Endothelial cell of umbilical vein (primary cell): Measurements from ENCODE around the gene RAB18. TPM values are rescaled to one million over a fixed set of nuclear protein-coding genes. Genes with fewer than 3 reads are reported as not detected.
A peak's percentile ranks its signal among the peaks of the same experiment; 100 is the strongest.
"Not testable (repeated sequence)": the region's sequence is repeated elsewhere in the genome, so short reads cannot be mapped to it uniquely, and the experiment has no call there.

ENCODE experiments used
- BruUV-seq: library from RNA; stranded (reverse); fragments of 400-500 nt; replicated peaks from 2 replicates; lab custom pipeline; 2021; lab: Mats Ljungman, UMichigan
- CTCF ChIA-PET: fragments of 300-600, 350-600 bp; sonication (Branson Sonifier 250); formaldehyde crosslinking; loops from one replicate; lab custom pipeline; 2021; ENCODE audit warnings: antibody characterized with exemption, inconsistent platforms; lab: Charles Lee
- POLR2A ChIA-PET: fragments of 300-600, 350-600 bp; sonication (Branson Sonifier 250); formaldehyde crosslinking; loops from one replicate; lab custom pipeline; 2021; ENCODE audit warnings: antibody characterized with exemption, inconsistent platforms; lab: Charles Lee
- DNase-seq: peaks from one replicate; pipeline ENCODE4 v3.0.0-alpha.2; 2011; ENCODE audit warnings: low read depth, low spot score
- FAIRE-seq: peaks from 2 replicates; lab custom pipeline; 2011; peaks lifted over from hg19 to GRCh38; lab: Jason Lieb, UNC
- H2AFZ ChIP-seq: 2 replicates; pipeline ENCODE4 v1.6.0; 2012; ENCODE audit warnings: low read depth, low read length, control low read depth, inconsistent platforms
- H3K27ac ChIP-seq: 2 replicates; pipeline ENCODE4 v1.5.1; 2011; ENCODE audit warnings: low read depth, mild to moderate bottlenecking, control low read depth, low read length, moderate library complexity; ENCODE audit not compliant: insufficient read depth
- H3K27me3 ChIP-seq, 2 experiments: 2 replicates each; pipeline versions ENCODE4 v1.6.0 to v1.6.1; 2011; ENCODE audit warnings: low read length in 2 of 2, mixed read lengths in 1 of 2; ENCODE audit not compliant: control insufficient read depth in 2 of 2, insufficient read depth in 2 of 2
- H3K36me3 ChIP-seq, 2 experiments: 2 replicates in 1 of 2; 3 replicates in 1 of 2; pipeline ENCODE4 v1.5.1; 2011; ENCODE audit warnings: low read length in 2 of 2, mild to moderate bottlenecking in 1 of 2, moderate library complexity in 1 of 2; ENCODE audit not compliant: control insufficient read depth in 2 of 2, insufficient read depth in 2 of 2; ENCODE audit errors: extremely low read depth in 1 of 2
- H3K4me1 ChIP-seq: 3 replicates; pipeline ENCODE4 v1.5.1; 2011; ENCODE audit warnings: mild to moderate bottlenecking, low read length; ENCODE audit not compliant: control insufficient read depth, insufficient read depth; ENCODE audit errors: extremely low read depth
- H3K4me2 ChIP-seq: 2 replicates; pipeline ENCODE4 v1.6.1; 2011; ENCODE audit warnings: low read length, control low read depth, mixed read lengths; ENCODE audit not compliant: insufficient read depth
- H3K4me3 ChIP-seq, 3 experiments: fragments of 200-600 bp in 1 of 3; sonication (generic), shearing (Covaris generic) in 1 of 3; replicated peaks in 1 of 3; 2 replicates each; pipeline ENCODE4 v1.5.1; 2011 to 2016; ENCODE audit warnings: control low read depth in 3 of 3, low read length in 3 of 3, mild to moderate bottlenecking in 2 of 3, inconsistent platforms in 1 of 3, low read depth in 1 of 3, moderate library complexity in 1 of 3; ENCODE audit not compliant: insufficient read depth in 1 of 3
- H3K79me2 ChIP-seq: 2 replicates; pipeline ENCODE4 v1.6.0; 2012; ENCODE audit warnings: low read length, inconsistent platforms; ENCODE audit not compliant: control insufficient read depth, insufficient read depth
- H3K9ac ChIP-seq: replicated peaks from 2 replicates; pipeline ENCODE3; 2011; ENCODE audit warnings: low read length, control low read depth; ENCODE audit not compliant: insufficient read depth; ENCODE audit errors: extremely low read depth
- H3K9me1 ChIP-seq: replicated peaks from 3 replicates; pipeline ENCODE4 v1.6.0; 2011; ENCODE audit warnings: mild to moderate bottlenecking, low read length; ENCODE audit not compliant: control insufficient read depth, insufficient read depth; ENCODE audit errors: extremely low read depth
- H3K9me3 ChIP-seq: replicated peaks from 2 replicates; pipeline ENCODE4 v1.5.1; 2012; ENCODE audit warnings: low read length, inconsistent platforms; ENCODE audit not compliant: control insufficient read depth, insufficient read depth
- H4K20me1 ChIP-seq: replicated peaks from 2 replicates; pipeline ENCODE3; 2011; ENCODE audit warnings: mild to moderate bottlenecking, low read length; ENCODE audit not compliant: control insufficient read depth, insufficient read depth; ENCODE audit errors: extremely low read depth
- CTCF ChIP-seq, 2 donors: IDR thresholded peaks; 1 replicate in 1 of 2; 2 replicates in 1 of 2; pipeline ENCODE4 v1.5.1; 2011; ENCODE audit warnings: low read length in 2 of 2, mild to moderate bottlenecking in 2 of 2, moderate library complexity in 2 of 2, control low read depth in 1 of 2, inconsistent platforms in 1 of 2, low read depth in 1 of 2; ENCODE audit not compliant: insufficient read depth in 1 of 2; ENCODE audit errors: extremely low read depth in 1 of 2
- EZH2 ChIP-seq: IDR thresholded peaks from 2 replicates; pipeline ENCODE4 v1.6.1; 2012; ENCODE audit warnings: borderline replicate concordance, low read depth, mild to moderate bottlenecking, moderate library complexity, low read length, inconsistent platforms; ENCODE audit not compliant: severe bottlenecking
- FOS ChIP-seq: IDR thresholded peaks from 2 replicates; pipeline ENCODE4 v1.6.1; 2011; ENCODE audit warnings: mild to moderate bottlenecking, low read length, moderate library complexity, borderline replicate concordance; ENCODE audit not compliant: insufficient read depth
- GATA2 ChIP-seq: IDR thresholded peaks from 2 replicates; pipeline ENCODE4 v1.7.0; 2011; ENCODE audit warnings: low read depth, mild to moderate bottlenecking, moderate library complexity, mixed read lengths, low read length; ENCODE audit not compliant: insufficient read length, insufficient read depth
- JUN ChIP-seq: IDR thresholded peaks from 2 replicates; pipeline ENCODE4 v1.6.1; 2011; ENCODE audit warnings: borderline replicate concordance, low read depth; ENCODE audit not compliant: insufficient read length, insufficient read depth
- MAX ChIP-seq: IDR thresholded peaks from 2 replicates; pipeline ENCODE4 v1.6.1; 2011; ENCODE audit not compliant: insufficient read depth, insufficient read length
- MYC ChIP-seq: IDR thresholded peaks from one replicate; pipeline ENCODE4 v1.6.1; 2011; ENCODE audit warnings: mild to moderate bottlenecking, low read depth, low read length
- POLR2A ChIP-seq: IDR thresholded peaks from 2 replicates; pipeline ENCODE4 v1.6.1; 2012; ENCODE audit warnings: low read depth, mild to moderate bottlenecking, control low read depth, low read length
- POLR2AphosphoS5 ChIP-seq: IDR thresholded peaks from 2 replicates; pipeline ENCODE4 v1.6.1; 2012; ENCODE audit warnings: low read depth, mild to moderate bottlenecking, control low read depth, low read length, moderate library complexity; ENCODE audit not compliant: insufficient read depth
- dilution Hi-C: fragments of 300-500 bp; cut with MboI; formaldehyde crosslinking; loops from one replicate; pipeline ENCODE4 v1.15.0; 2019; ENCODE audit warnings: low sequenced_read_pairs; ENCODE audit not compliant: extremely low pct_ligation_motif_present
- intact Hi-C: fragments of 100-400 bp; cut with micrococcal nuclease; formaldehyde crosslinking; loops from one replicate; pipeline ENCODE4 v1.10.0; 2022
- polyA plus RNA-seq, 4 experiments: library from polyadenylated mRNA; depleted of rRNA in 3 of 4; stranded (reverse) in 3 of 4; unstranded in 1 of 4; fragments of >200 nt; gene quantifications; 2 replicates each; pipeline versions ENCODE4 v1.2.1 to v1.2.3, GENCODE V29; 2011 to 2012; ENCODE audit warnings: missing spikeins in 1 of 4
- total RNA-seq: library from RNA; stranded (reverse); gene quantifications from 2 replicates; pipeline ENCODE4 v1.2.3, GENCODE V29; 2021

Gene RAB18
- total and polyA plus RNA-seq, 2 donors (not counting 3 experiments of a cell fraction or from before 2014, with no cell fraction given) = 20.4 to 108 TPM

GRCh38 chr10:27504808-27505460, 830 bp downstream of the RAB18 start:
- DNase-seq (peak; percentile 41), FAIRE-seq (peak; percentile 24)
- Histone ChIP-seq H3K9ac (peak overlapping the region; percentile 95), H3K9me1 (no peaks in the 10 kb centered on the region), H3K9me3 (no peaks in the 10 kb centered on the region), H3K4me3 (peak overlapping the region; percentile 79 to 97 (median 90)), H3K4me2 (peak overlapping the region; percentile 98), H3K36me3 (peaks cover 0 to 1% of the 10 kb centered on the region in 2 experiments), H3K27me3 (peaks cover 9 to 10% of the 10 kb centered on the region in 2 experiments), H3K27ac (peak overlapping the region; percentile 78), H2AFZ (peak overlapping the region; percentile 63), H3K79me2 (peaks cover 57% of the 10 kb centered on the region), H3K4me1 (peaks cover 13% of the 10 kb centered on the region), H4K20me1 (peaks cover under 1% of the 10 kb centered on the region)
- CTCF ChIA-PET = interaction anchor here (0.7 to 1.9 kb wide), 9 partner anchors 15 to 779 kb away, joined by 3 to 6 read pairs (median 3); no protein-coding TSS in a partner anchor
- BruUV-seq = TSS peak; percentile 40
- intact Hi-C loops (loop anchor here (1.0 to 5.0 kb wide), 5 partner anchors 14 to 798 kb away; partner anchors contain the start of genes ACBD5 and MPP7), dilution Hi-C loops (no loop called here)
- no peak for TF ChIP-seq JUN
- TF ChIP-seq CTCF (IDR thresholded peaks at IDR 0.05; ENCODE audit: extremely low read depth in 1 of 2, insufficient read depth in 1 of 2, low read depth in 1 of 2, low read length in 2 of 2) = no peak
- no peak for TF ChIP-seq POLR2A
- no peak for TF ChIP-seq FOS
- no peak for TF ChIP-seq MAX
- TF ChIP-seq EZH2 = no peak
- TF ChIP-seq GATA2 = no peak
- TF ChIP-seq MYC = no peak
- TF ChIP-seq POLR2AphosphoS5 = no peak
- POLR2A ChIA-PET = no interaction called here

DNA sequence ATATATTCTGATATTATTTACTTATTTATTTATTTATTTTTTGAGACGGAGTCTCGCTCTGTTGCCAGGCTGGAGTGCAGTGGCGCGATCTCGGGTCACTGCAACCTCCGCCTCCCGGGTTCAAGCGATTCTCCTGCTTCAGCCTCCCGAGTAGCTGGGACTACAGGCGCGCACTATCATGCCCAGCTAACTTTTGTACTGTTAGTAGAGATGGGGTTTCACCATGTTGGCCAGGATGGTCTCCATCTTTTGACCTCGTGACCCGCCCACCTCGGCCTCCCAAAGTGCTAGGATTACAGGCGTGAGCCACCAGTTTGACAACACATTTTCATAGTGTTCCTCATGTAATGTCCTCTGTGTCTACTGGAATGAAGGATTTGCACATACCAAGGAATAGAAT, 1.4 kb downstream of the RAB18 start:
- H3K4me1 ChIP-seq = peaks cover 13% of the 10 kb centered on the region
- DNase-seq, FAIRE-seq, dilution Hi-C loops, H3K9ac ChIP-seq, H3K27ac ChIP-seq, H3K27me3 ChIP-seq, H3K9me3 ChIP-seq, H3K36me3 ChIP-seq, BruUV-seq, H4K20me1 ChIP-seq, H3K9me1 ChIP-seq, H2AFZ ChIP-seq, POLR2A ChIA-PET: not testable (repeated sequence)
- peak overlapping the region; percentile 98 for H3K4me2 ChIP-seq
- intact Hi-C loops = loop anchor here (2.0 to 5.0 kb wide), 2 partner anchors 13 to 37 kb away; no protein-coding TSS in a partner anchor
- peaks cover 63% of the 10 kb centered on the region for H3K79me2 ChIP-seq
- H3K4me3 ChIP-seq = peak overlapping the region in 1 of 3 experiments; percentile 97
- CTCF ChIA-PET = interaction anchor here (1.7 to 1.9 kb wide), 2 partner anchors 16 to 59 kb away, joined by 4 read pairs; no protein-coding TSS in a partner anchor
